Natural killer cell (primary cell): ENCODE data around the gene PRR16. TPM values are rescaled to one million over a fixed set of nuclear protein-coding genes. Genes with fewer than 3 reads are reported as not detected.
A peak's percentile ranks its signal among the peaks of the same experiment; 100 is the strongest.
"Not testable (repeated sequence)": the region's sequence is repeated elsewhere in the genome, so short reads cannot be mapped to it uniquely, and the experiment has no call there.

Experiments used
- ATAC-seq, 3 donors: fragments of 150-1000 bp in 2 of 3; fragments of 200-7000 bp in 1 of 3; cut with Tn5 transposase; 1 replicate in 1 of 3; 2 replicates in 2 of 3; pipeline ENCODE4 v1.10.0; 2021; ENCODE audit warnings: mild to moderate bottlenecking in 2 of 3, moderate library complexity in 2 of 3
- DNase-seq, 2 donors: peaks; one replicate each; pipeline versions ENCODE4 v3.0.0 to v3.0.0-alpha.2; 2013 to 2021; ENCODE audit warnings: mixed read lengths in 1 of 2
- H3K27ac ChIP-seq: one replicate; pipeline ENCODE4 v1.5.1; 2013; ENCODE audit warnings: mild to moderate bottlenecking, low read length
- H3K27me3 ChIP-seq: one replicate; pipeline ENCODE4 v1.6.1; 2013; ENCODE audit warnings: low read length; ENCODE audit not compliant: control insufficient read depth, insufficient read depth
- H3K36me3 ChIP-seq: one replicate; pipeline ENCODE4 v1.6.1; 2013; ENCODE audit warnings: low read length; ENCODE audit not compliant: control insufficient read depth, insufficient read depth
- H3K4me1 ChIP-seq: one replicate; pipeline ENCODE4 v1.6.1; 2013; ENCODE audit warnings: low read length; ENCODE audit not compliant: control insufficient read depth, insufficient read depth
- H3K4me3 ChIP-seq: one replicate; pipeline ENCODE4 v1.5.1; 2013; ENCODE audit warnings: low read length
- H3K9me3 ChIP-seq: one replicate; pipeline ENCODE4 v1.6.1; 2013; ENCODE audit warnings: low read length; ENCODE audit not compliant: control insufficient read depth, insufficient read depth
- H3K27ac Mint-ChIP-seq, 2 donors: one replicate each; pipeline ENCODE4 v1.8.0; 2022; ENCODE audit warnings: mild to moderate bottlenecking in 2 of 2, mixed read lengths in 2 of 2, moderate library complexity in 1 of 2
- H3K27me3 Mint-ChIP-seq, 2 donors: one replicate each; pipeline ENCODE4 v1.8.0; 2022; ENCODE audit warnings: low read depth in 2 of 2, mixed read lengths in 2 of 2
- H3K36me3 Mint-ChIP-seq: one replicate; pipeline ENCODE4 v1.8.0; 2022; ENCODE audit warnings: mixed read lengths
- H3K4me1 Mint-ChIP-seq, 2 donors: one replicate each; pipeline ENCODE4 v1.8.0; 2022; ENCODE audit warnings: mixed read lengths in 2 of 2
- H3K4me3 Mint-ChIP-seq: one replicate; pipeline ENCODE4 v1.8.0; 2022; ENCODE audit warnings: mild to moderate bottlenecking, moderate library complexity, mixed read lengths
- H3K9me3 Mint-ChIP-seq, 2 donors: one replicate each; pipeline ENCODE4 v1.8.0; 2022; ENCODE audit warnings: mixed read lengths in 2 of 2
- CTCF ChIP-seq: fragments of 200-600 bp; IDR thresholded peaks from one replicate; pipeline ENCODE4 v1.8.0; 2022; ENCODE audit warnings: antibody characterized with exemption
- WGBS: methylation state at CpG from one replicate; pipeline ENCODE4 v1.1.7; 2013; ENCODE audit warnings: missing lambda C conversion rate; ENCODE audit not compliant: insufficient coverage; 5-methylcytosine and 5-hydroxymethylcytosine counted together
- intact Hi-C: fragments of 100-400 bp; cut with micrococcal nuclease; formaldehyde crosslinking; loops from one replicate; pipeline ENCODE4 v1.14.2; 2022
- total RNA-seq, 4 donors: library from RNA; stranded (reverse); fragments of 120-200 nt in 1 of 4; gene quantifications; one replicate each; pipeline versions ENCODE4 v1.2.3 to v1.2.4, GENCODE V29; 2013 to 2022

PRR16 gene
- not detected for total RNA-seq
- total RNA-seq (2013), result 0.14 TPM

- Histone ChIP-seq H3K27ac (no peak within 1 kb of the TSS), H3K4me3 (peak within 1 kb of the TSS; percentile 29), H3K4me1 (peaks cover 14% of the 10 kb centered on the region), H3K27me3 (peaks cover 24% of the 10 kb centered on the region), H3K36me3 (no peaks in the 10 kb centered on the region), H3K9me3 (no peaks in the 10 kb centered on the region)
- no peaks in the 10 kb centered on the region for H3K4me1 Mint-ChIP-seq
- peaks cover 12% of the 10 kb centered on the region for H3K36me3 Mint-ChIP-seq
- peak; percentile 26 to 83 (median 57) for ATAC-seq
- no peak for TF ChIP-seq CTCF
- no peaks in the 10 kb centered on the region for H3K9me3 Mint-ChIP-seq
- peak in 1 of 2 donors; percentile 7 for DNase-seq
- peak within 1 kb of the TSS; percentile 72 for H3K4me3 Mint-ChIP-seq
- intact Hi-C loops, result no loop called here
- peaks cover 19 to 44% of the 10 kb centered on the region in 2 donors for H3K27me3 Mint-ChIP-seq
- WGBS, result 1% methylated on average over 62 of the region's 62 CpGs
- no peak within 1 kb of the TSS for H3K27ac Mint-ChIP-seq
Measured at GRCh38 chr5:120463991-120464626, at the start of gene PRR16. TSS of gene PRR16 (plus strand) at chr5:120464300.

- no peak for ATAC-seq
- no peak for TF ChIP-seq CTCF
- no peaks in the 10 kb centered on the region for H3K36me3 Mint-ChIP-seq
- no peak overlapping the region for H3K4me3 Mint-ChIP-seq
- no peaks in the 10 kb centered on the region for H3K9me3 ChIP-seq
- H3K27ac ChIP-seq, result no peak overlapping the region
- H3K27ac Mint-ChIP-seq, result no peak overlapping the region
- no peak overlapping the region for H3K4me3 ChIP-seq
- H3K27me3 Mint-ChIP-seq, result no peaks in the 10 kb centered on the region
- WGBS, result 92% methylated on average over 1 of the region's 1 CpG
- H3K9me3 Mint-ChIP-seq, result peaks cover 0 to 7% of the 10 kb centered on the region in 2 donors
- intact Hi-C loops, result no loop called here
- no peaks in the 10 kb centered on the region for H3K4me1 Mint-ChIP-seq
- no peaks in the 10 kb centered on the region for H3K4me1 ChIP-seq
- H3K27me3 ChIP-seq, result no peaks in the 10 kb centered on the region
- DNase-seq, result no peak
- H3K36me3 ChIP-seq, result no peaks in the 10 kb centered on the region
Measured at GRCh38 chr5:120415985-120416384, 48.1 kb upstream of the PRR16 start.

GRCh38 chr5:120419127-120419526 is 45.0 kb upstream of the PRR16 start:
- WGBS, result 47% methylated on average over 2 of the region's 3 CpGs
- Mint-ChIP-seq H3K4me3 (no peak overlapping the region), H3K36me3 (no peaks in the 10 kb centered on the region), H3K27me3 (no peaks in the 10 kb centered on the region), H3K4me1 (no peaks in the 10 kb centered on the region), H3K27ac (no peak overlapping the region), H3K9me3 (peaks cover under 1 to 8% of the 10 kb centered on the region in 2 donors)
- intact Hi-C loops, result no loop called here
- Histone ChIP-seq H3K27ac (no peak overlapping the region), H3K27me3 (no peaks in the 10 kb centered on the region), H3K4me1 (no peaks in the 10 kb centered on the region), H3K4me3 (no peak overlapping the region), H3K36me3 (no peaks in the 10 kb centered on the region), H3K9me3 (no peaks in the 10 kb centered on the region)
- ATAC-seq (no peak), DNase-seq (no peak)
- no peak for TF ChIP-seq CTCF

GRCh38 chr5:120426633-120427275 is 37.3 kb upstream of the PRR16 start:
- intact Hi-C loops, H3K4me1 Mint-ChIP-seq, H3K27ac Mint-ChIP-seq, H3K9me3 ChIP-seq, DNase-seq, ATAC-seq, H3K27ac ChIP-seq, H3K4me1 ChIP-seq, H3K36me3 ChIP-seq, H3K27me3 Mint-ChIP-seq, H3K27me3 ChIP-seq, H3K4me3 Mint-ChIP-seq, H3K4me3 ChIP-seq: not testable (repeated sequence)
- 96% methylated on average over 25 of the region's 25 CpGs for WGBS
- H3K9me3 Mint-ChIP-seq, result peaks cover 20 to 32% of the 10 kb centered on the region in 2 donors
- peaks cover 20% of the 10 kb centered on the region for H3K36me3 Mint-ChIP-seq
